Measurements from ENCODE around the gene PPP6R3. TPM values are rescaled to one million over a fixed set of nuclear protein-coding genes. Genes with fewer than 3 reads are reported as not detected.
"Not testable (repeated sequence)": the region's sequence is repeated elsewhere in the genome, so short reads cannot be mapped to it uniquely, and the experiment has no call there.

The PPP6R3 gene
- total RNA-seq, 2 experiments from 2014 or later = 95.4 to 103 TPM

DNA sequence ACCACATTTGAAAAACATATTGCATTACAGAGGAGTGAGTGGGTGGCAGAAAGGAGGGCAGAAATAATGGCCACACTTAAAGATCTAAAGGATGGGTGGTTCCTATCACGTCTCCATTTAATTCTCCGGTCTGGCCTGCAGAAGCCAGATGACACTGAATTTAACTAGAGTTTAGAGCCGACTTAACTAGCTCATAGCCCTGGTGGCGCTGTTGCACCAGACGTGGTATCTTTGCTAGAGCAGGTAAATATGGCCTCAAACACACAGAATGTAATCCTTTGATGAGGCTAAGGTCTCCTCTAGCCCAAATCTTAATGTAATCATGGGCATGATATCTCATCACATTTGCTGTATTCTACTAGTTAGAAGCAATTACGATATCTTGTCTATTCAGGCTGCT is 172.2 kb downstream of the PPP6R3 start:
- peak; percentile 74 for DNase-seq
- peaks cover 2% of the 10 kb centered on the region for H3K27me3 Mint-ChIP-seq
- peak; percentile 71 for ATAC-seq
- H3K4me3 Mint-ChIP-seq = no peak overlapping the region
- ChIA-PET CTCF (interaction anchor here (1.0 kb wide), 2 partner anchors 10 to 166 kb away, joined by 3 to 4 read pairs; no protein-coding TSS in a partner anchor), POLR2A (no interaction called here)
- TF ChIP-seq CTCF (IDR thresholded peaks at IDR 0.05) = peak; percentile 41
- no peak overlapping the region for H3K27ac Mint-ChIP-seq
- no peaks in the 10 kb centered on the region for H3K4me1 Mint-ChIP-seq (ENCODE audit: low read depth)
- no peaks in the 10 kb centered on the region for H3K36me3 Mint-ChIP-seq (ENCODE audit: low read depth)
- intact Hi-C loops (cut with micrococcal nuclease) = no loop called here
- H3K9me3 Mint-ChIP-seq = no peaks in the 10 kb centered on the region

- intact Hi-C loops (cut with micrococcal nuclease); H3K27me3 Mint-ChIP-seq; H3K27ac Mint-ChIP-seq; ATAC-seq; H3K36me3 Mint-ChIP-seq (ENCODE audit: low read depth); H3K4me1 Mint-ChIP-seq (ENCODE audit: low read depth); DNase-seq; POLR2A ChIA-PET; H3K4me3 Mint-ChIP-seq; H3K9me3 Mint-ChIP-seq; CTCF ChIA-PET: not testable (repeated sequence)
These were observed 174.1 kb downstream of the PPP6R3 start for GRCh38 chr11:68634606-68635005.

- intact Hi-C loops (cut with micrococcal nuclease); H3K36me3 Mint-ChIP-seq (ENCODE audit: low read depth); CTCF ChIA-PET; H3K9me3 Mint-ChIP-seq; H3K4me3 Mint-ChIP-seq; H3K27me3 Mint-ChIP-seq; DNase-seq; H3K27ac Mint-ChIP-seq; ATAC-seq; H3K4me1 Mint-ChIP-seq (ENCODE audit: low read depth): not testable (repeated sequence)
- POLR2A ChIA-PET = interaction anchor here (0.5 kb wide), 1 partner anchor 1033 kb away, joined by 3 read pairs; no protein-coding TSS in a partner anchor
These were observed 174.6 kb downstream of the PPP6R3 start for GRCh38 chr11:68635172-68635571.

DNA sequence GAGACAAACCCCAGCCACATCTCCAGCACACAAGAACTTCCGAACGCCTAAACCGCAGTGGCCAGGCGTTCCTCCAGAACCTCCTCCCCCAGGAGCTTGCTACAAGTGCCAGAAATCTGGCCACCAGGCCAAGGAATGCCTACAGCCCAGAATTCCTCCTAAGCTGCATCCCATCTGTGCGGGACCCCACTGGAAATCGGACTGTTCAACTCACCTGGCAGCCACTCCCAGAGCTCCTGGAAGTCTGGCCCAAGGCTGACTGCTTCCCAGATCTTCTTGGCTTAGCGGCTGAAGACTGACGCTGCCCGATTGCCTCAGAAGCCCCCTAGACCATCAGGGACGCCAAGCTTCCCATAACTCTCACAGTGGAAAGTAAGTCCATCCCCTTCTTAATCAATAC is 175.3 kb downstream of the PPP6R3 start:
- H3K36me3 Mint-ChIP-seq (ENCODE audit: low read depth); H3K4me3 Mint-ChIP-seq; DNase-seq; CTCF ChIA-PET; H3K27me3 Mint-ChIP-seq; intact Hi-C loops (cut with micrococcal nuclease); H3K4me1 Mint-ChIP-seq (ENCODE audit: low read depth); H3K27ac Mint-ChIP-seq; H3K9me3 Mint-ChIP-seq; ATAC-seq: not testable (repeated sequence)
- POLR2A ChIA-PET = interaction anchor here (0.5 kb wide), 1 partner anchor 1033 kb away, joined by 3 read pairs; no protein-coding TSS in a partner anchor

DNA sequence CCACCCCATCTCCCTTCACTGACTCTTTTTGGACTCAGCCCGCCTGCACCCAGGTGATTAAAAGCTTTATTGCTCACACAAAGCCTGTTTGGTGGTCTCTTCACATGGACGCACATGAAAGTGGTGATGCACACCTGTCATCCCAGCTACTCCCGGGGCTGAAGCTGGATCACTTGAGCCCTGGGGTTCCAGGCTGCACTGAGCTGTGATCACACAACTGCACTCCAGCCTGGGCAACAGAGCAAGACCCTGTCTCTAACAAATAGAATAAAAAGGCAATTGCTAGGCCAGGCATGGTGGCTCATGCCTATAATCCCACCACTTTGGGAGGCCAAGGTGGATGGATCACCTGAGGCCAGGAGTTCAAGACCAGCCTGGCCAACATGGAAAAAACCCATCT is 178.8 kb downstream of the PPP6R3 start:
- H3K9me3 Mint-ChIP-seq; intact Hi-C loops (cut with micrococcal nuclease); H3K4me1 Mint-ChIP-seq (ENCODE audit: low read depth); CTCF ChIA-PET; DNase-seq; H3K27ac Mint-ChIP-seq; H3K4me3 Mint-ChIP-seq; H3K36me3 Mint-ChIP-seq (ENCODE audit: low read depth); POLR2A ChIA-PET; ATAC-seq; H3K27me3 Mint-ChIP-seq: not testable (repeated sequence)

DNA sequence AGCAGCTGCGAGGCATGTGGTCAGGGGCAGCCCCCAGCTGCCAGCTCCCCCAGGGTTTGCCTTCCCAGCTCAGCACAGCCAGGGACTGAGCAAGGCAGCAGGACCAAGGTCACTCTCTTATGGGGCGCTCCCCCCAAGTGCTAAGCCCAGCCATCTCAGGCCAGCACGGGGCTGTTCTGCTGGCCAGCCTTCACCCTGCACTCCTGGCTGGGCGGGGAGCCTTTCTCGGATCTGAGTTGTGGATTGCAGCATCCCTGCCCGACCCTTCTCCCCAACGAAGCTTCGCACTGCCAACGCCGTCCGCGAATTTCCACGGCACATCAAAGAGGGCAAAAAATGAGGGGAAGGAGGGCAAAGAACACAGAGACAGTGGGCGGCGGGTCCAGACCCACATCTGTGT is 181.3 kb downstream of the PPP6R3 start:
- ChIA-PET CTCF (no interaction called here), POLR2A (no interaction called here)
- DNase-seq (no peak), ATAC-seq (no peak)
- Mint-ChIP-seq H3K4me3 (no peak overlapping the region), H3K27ac (no peak overlapping the region), H3K4me1 (ENCODE audit: low read depth) (peaks cover 3% of the 10 kb centered on the region), H3K27me3 (peaks cover 8% of the 10 kb centered on the region), H3K9me3 (no peaks in the 10 kb centered on the region), H3K36me3 (ENCODE audit: low read depth) (no peaks in the 10 kb centered on the region)
- TF ChIP-seq CTCF (IDR thresholded peaks at IDR 0.05) = no peak
- intact Hi-C loops (cut with micrococcal nuclease) = no loop called here

DNA sequence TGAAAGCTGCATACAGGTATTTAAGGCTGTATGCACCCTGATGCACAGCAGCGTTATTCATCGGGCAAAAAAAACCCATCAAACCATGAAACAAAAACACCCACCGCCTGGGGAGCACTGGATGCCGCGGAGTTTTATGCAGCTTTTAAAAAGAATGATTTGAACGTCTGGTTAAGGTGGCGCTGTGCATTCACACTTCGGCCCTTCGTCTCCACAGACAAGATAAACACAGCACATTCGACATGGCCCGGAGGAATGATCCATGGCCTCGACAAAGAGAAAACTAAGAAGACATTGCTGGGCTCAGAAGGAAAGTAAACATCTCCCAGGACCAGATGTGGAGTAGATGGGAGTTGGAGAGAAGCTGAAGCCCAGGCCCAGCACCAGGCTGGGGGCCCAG is 183.0 kb downstream of the PPP6R3 start:
- ATAC-seq = no peak
- Mint-ChIP-seq H3K36me3 (ENCODE audit: low read depth) (peaks cover 3% of the 10 kb centered on the region), H3K9me3 (peaks cover 6% of the 10 kb centered on the region), H3K27ac (no peak overlapping the region), H3K27me3 (peaks cover 16% of the 10 kb centered on the region), H3K4me1 (ENCODE audit: low read depth) (peaks cover 3% of the 10 kb centered on the region), H3K4me3 (no peak overlapping the region)
- POLR2A ChIA-PET = interaction anchor here (0.6 kb wide), 1 partner anchor 20 kb away, joined by 3 read pairs; no protein-coding TSS in a partner anchor
- CTCF ChIA-PET = interaction anchor here (0.9 kb wide), 1 partner anchor 11 kb away, joined by 4 read pairs; no protein-coding TSS in a partner anchor
- DNase-seq = no peak
- no peak for TF ChIP-seq CTCF (IDR thresholded peaks at IDR 0.05)
- intact Hi-C loops (cut with micrococcal nuclease) = no loop called here

All from activated CD8-positive, alpha-beta T cell treated with anti-CD3 and anti-CD28 coated beads for 36 hours (primary cell).